GM19452 (cell line): ENCODE measurements around the gene ABI1.
"Not testable (repeated sequence)": the region's sequence is repeated elsewhere in the genome, so short reads cannot be mapped to it uniquely, and the experiment has no call there.

Source experiments
- ATAC-seq: cut with Tn5 transposase; IDR thresholded peaks from one replicate; pipeline ENCODE4 v1.9.1; 2021; ENCODE audit not compliant: unreplicated experiment

The ABI1 gene

DNA sequence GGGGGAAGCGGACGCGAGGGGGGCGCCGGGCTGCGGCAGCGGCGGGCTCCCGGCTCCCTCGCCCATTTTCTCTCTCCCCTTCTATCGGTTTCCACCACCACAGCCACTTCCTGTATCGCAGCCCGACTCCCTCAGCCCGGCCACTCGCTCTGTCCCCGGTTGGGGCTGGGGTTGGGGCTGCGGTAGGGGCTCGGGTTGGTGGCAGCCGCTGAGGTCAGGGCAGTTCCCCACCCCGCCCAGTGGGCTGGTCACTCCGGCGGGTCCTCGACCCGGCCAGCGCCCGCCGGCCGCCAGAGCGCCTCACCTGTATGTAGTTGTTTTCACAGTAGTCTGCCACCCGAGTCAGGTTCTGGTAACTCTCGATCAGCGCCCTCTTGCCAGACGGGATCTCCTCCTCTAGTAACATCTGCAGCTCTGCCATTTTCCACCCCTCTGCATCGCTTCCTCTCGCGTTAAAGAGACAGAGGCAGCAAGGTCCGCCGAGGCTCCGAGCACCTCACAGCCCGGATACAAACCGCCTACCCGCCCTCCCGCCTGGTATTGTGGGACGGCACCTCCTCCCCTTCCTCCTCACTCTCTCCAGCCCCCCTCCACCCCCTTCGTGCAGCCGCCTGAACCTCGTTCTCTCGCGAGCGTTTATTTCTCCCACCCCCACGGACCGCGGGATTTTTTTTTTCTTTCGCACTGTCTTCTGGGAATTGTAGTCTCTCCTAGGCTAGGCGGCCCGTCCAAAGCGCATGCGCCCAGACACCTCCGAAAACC lies at the start of gene ABI1:
Gene ABI1 (minus strand): TSS at position 516 of the 762 bp plus-strand sequence. CDS start 95 bp downstream, at position 421.
- ATAC-seq: peak; percentile 71

DNA sequence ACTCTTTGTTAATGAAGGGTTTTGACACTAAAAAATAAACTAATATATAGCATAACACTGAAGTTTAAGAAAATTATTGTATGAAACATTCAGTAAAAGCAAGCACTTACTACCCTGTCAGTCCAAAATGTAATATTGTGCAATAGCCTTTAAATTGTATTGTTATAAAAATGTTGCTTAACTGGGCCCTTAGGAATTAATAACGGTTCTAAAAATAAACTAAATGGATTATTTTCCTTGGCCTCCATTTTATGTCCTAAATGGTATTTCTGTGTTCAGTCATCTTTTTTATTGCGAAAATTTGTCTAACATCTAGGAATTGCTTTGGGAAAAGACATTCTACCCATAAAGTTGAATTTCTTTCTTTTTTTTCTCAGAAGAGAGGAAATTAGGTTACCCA lies 49.0 kb upstream of the ABI1 start:
- no peak for ATAC-seq

DNA sequence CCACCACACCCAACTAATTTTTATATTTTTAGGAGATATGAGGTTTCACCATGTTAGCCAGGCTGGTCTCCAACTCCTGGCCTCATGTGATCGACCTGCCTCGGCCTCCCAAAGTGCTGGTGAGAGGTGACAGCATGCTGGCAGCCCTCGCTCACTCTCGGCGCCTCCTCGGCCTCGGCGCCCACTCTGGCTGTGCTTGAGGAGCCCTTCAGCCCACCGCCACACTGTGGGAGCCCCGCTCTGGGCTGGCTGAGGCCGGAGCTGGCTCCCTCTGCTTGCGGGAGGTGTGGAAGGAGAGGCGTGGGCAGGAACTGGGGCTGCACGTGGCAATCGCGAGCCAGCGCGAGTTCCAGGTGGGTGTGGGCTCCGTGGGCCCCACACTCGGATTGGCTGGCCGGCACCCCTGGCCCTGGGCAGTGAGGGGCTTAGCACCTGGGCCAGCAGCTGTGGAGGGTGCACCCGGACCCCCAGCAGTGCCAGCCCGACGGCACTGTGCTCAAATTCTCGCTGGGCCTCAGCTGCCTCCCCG lies 44.6 kb upstream of the ABI1 start:
- not testable (repeated sequence) for ATAC-seq

DNA sequence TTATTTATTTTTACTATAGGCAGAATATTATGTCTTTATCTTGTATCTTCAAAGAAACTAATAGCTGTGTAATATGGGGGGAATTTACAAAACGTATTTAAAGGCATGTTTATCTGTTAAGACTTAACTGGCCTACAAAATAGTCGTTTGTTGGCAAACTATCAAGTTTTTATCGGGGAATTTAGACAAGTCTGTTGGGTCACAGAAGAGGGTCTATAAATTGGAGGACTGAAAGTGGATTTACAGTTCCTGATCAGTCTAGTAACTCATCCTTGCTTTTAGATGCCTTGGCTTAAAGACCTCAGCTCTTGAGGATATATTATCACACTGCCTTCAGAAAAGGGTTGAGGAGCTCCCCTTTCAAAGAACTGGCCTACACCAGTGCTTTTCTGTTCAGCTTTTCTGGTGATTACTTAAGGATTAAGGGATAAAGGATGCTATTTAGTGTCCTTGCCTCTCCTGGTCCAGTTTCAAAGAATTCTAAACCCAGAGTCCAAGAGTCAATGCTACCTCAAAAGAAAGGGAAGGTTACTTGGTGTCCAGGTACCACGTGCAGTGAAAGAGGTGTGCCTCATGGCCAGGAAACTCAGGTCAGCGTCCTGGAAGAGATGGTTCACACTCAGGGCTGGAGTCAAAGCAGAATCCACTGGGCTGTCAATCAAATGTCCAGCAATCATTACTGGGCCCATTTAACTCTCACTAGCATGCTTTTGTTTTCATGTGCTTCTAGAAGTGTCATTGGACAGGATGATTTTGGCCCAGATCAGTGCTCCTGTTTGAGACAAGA lies 42.9 kb upstream of the ABI1 start:
- ATAC-seq: no peak

DNA sequence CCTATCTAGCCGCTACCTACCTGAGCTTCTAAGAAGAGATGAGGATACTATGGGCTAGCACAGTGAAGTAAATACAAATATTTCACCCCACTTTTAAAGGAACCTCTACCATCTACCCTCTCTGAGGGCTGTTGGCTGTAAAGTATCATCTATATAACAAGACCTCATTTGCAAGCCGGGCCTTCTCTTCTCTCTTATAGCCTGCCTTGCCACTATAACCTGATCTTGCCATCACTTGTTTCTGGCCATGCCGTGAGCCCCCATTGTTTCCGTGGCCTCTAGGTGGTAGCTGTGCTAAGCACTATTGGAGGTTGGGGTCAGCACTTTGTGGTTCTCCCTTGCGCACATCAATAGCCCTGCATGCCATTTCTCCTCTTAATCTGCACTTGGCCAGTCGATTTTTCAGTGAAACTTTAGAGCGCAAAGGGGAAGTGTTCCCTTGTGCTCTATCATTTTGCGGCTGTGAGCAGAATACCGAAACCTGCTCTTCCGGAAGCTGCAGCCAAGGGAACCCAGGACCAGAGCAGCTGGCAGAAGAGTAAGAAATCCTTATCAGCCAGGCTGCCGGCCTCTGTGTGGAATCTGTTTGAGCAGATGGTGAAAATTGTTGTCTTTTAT lies 31.7 kb upstream of the ABI1 start:
- not testable (repeated sequence) for ATAC-seq

DNA sequence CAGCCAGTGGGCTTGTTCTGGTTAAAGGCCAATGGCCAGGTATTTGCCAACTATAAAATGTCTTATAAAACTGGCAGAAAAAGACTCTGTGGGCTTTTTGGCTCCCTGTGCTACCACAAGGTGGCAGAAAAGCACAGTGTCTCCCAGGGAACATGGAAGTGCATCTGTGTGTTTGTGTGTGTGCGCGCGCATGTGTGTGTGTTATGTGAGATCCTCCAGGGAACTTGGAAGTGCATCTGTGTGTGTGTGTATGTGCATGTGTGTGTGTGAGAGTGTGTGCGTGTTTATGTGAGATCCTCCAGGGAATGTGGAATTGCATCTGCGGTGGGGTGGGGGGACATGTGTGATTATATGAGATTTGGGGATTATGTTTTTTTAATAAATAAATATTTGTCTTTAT lies 30.2 kb upstream of the ABI1 start:
- ATAC-seq: no peak

DNA sequence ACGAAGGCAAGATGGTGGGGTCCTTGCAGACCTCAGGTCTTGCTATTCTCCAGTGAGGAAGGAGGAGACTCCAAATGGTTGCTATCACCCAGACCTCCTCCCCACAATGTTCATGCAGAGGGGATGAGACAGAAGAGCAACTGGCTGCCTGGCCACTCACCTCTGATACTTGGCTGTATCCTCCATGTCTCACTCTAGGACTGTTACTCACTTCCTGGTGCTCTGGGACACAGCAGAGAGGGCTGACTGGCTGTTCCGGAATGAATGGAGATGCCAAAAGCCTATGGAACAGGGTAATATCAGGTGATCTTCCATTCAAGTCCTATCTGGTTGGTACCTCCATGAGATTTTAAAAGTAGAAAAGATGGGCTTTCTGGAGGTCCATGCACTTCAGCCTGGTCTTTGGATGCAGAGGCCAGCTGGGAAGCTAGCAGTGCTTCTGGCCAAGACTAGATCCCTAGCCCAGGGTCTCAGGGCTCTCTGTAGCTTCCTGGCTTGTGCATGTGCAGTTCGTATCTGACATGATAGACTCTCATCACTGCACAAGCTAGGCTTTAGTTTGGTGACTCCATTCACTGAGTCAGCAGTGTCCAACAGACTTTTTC lies 27.0 kb upstream of the ABI1 start:
- no peak for ATAC-seq

DNA sequence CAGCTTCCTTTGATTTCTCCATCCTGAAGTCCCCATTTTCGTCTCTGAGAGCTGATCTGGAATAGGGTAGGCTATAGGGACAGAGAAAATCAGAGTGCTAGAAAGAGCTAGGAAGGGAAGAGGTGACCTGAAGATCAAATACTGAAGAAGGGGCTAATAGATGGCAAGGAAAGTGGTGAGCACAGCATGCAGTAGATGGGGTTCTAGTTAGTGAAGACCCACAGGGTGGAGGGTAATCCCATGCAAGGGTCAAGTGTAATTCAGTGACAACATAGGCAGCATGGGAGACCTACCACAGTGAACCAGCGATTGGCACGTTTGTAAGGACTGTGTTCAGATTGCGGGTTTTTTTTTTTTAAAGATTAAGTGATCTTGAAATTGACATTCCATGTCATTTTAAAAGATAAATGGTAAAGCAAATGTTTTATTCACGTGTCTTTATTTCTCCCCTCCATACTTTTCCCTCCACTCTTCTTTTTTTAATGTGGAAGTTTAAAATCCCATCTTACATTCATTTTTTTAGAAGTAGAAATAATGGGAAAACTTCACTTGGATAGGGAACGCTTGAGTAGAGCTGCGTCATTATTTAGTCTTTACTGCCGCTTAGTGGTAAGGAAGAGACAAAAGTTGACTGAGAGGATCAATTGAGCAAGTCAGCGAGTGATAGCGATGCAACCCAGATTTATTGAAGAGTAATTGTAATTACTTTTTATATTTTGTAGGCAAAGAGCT lies 21.0 kb upstream of the ABI1 start:
- ATAC-seq: no peak

DNA sequence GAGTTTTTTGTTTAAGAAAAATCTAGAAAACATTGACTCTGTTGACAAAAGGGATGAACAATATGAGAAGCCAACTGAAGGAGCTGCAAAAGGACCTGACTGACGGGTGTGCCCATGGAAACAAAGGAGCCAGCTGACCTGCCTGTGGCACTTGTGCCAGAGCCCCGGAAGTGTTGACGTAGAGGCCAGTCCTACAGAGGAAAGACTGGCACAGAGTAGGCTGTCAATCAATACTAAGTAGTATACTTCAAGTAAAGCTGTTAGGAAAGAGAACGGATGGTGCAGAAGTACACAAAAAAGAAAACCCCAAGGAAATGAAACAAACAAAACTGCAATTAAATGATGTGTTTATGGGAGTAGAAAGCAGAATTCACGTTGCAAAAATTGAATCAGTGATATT lies 19.0 kb upstream of the ABI1 start:
- no peak for ATAC-seq

DNA sequence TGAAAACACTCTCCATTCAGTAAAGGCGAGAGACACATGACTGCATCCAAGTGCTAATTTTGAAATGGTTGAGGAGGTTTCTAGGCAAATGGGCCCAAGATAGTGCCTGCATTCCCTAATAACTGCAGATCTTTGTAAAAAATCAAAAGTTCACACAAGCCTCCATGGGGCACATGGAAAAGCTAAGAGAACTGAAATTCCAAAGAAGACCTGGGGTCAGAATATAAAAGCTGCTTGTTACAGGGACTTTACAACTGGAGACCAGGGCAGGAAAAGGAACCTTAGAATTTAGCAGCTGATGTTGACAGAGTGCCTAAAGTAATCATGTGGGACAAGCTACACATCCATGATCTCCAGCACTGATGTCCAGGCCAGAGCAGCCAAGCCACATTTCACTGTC lies 10.0 kb upstream of the ABI1 start:
- ATAC-seq: no peak

DNA sequence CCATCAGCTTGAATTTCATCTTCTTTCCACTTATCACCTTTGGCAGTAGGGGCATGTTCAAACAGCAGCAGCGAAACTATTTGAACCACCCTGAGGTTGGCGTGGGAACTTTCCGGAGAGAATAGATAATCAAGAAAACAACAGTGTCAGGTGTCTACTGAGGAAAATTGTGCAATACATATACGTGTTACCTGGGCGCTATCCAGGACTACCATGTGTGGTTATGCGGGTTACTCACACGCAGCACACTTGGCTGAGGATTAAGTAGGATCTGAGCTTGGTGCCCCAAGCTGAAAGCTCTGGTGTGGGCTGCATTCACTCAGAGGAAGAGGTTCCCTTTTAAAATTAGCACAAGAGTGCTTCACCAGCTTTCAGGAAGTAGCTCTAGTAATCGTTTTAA lies 8.8 kb upstream of the ABI1 start:
- ATAC-seq: no peak

DNA sequence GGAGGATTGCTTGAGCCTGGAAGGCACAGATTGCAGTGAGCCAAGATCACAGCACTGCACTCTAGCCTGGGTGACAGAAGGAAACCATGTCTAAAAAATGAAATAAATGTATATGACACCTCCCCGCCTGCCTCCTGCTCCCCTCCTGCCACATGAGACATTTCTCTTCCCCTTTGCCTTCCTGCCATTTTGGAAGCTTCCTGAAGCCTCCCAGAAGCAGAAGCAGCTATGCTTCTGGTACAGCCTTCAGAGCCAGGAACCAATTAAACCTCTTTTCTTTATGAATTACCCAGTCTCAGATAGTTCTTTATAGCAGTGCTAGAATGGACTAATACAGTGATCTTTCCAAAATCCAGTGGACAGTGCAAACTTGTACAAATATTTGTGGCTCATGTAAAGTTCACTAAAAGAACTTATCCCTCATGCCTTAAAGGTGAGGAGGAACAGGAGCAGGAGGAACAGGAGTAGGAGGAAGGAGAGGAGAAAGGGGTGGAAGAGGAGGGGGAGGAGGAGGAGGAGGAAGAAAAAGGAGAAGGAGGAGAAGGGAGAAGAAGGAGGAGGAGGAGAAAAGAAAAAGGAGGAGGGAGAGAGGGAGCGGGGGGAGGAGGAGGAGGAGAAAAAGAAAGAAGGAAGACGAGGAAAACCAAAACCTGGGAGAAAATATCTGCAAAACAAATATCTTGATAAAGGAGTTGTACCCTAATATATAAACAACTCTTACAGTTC lies 2.8 kb upstream of the ABI1 start:
- no peak for ATAC-seq

DNA sequence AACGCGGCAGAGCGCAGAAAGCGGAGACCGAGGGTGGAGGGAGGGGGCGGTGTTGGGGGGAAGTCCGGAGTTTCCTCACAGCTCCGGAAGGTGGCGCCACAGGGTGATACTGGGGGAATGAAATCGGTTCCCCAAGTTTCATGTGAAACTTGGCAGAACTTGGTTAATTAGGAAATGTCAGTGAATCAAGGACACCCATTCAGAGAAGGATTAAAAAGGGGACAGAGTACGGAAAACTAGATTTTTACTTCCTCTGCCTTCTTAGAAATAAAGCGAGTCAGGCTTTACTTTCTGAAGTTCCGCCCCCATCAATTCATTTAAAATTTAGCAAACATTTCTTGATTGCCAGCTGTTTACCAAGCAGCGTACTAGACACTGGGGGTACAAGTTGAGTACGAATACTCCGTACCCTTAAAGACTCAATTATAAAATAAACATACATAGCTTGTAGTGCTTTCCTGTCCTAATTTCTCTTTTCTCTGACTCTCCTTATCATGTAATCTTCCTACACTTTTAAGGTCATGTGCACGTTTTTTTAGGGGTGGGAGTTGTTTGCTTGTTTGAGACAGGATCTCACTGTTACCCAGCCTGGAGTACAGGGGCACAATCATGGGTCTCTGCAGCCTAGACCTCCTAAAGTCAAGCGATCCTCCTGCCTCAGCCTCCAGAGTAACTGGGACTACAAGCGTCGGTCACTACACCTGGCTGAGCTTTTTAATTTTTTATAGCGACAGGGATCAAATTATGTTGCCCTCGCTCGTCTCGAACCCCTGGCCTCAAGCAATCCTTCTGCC lies 644 bp upstream of the ABI1 start:
- no peak for ATAC-seq

DNA sequence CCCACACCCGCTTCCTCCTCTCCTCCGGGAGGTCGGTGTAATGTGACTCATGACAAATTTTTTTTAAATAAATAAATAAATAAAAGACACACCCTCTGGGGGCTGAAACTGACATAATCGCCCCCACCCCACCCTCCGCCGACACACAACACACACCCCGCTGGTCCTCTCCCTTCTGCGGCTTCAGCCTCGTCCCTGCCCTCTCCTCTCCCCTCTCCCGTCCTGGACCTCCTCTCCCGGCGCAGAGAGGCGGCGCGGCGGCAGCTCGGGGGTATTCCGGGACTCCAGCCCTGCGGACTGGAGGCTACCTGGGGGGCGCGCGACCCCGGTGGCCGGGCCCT lies 686 bp downstream of the ABI1 start:
- ATAC-seq: peak; percentile 13

DNA sequence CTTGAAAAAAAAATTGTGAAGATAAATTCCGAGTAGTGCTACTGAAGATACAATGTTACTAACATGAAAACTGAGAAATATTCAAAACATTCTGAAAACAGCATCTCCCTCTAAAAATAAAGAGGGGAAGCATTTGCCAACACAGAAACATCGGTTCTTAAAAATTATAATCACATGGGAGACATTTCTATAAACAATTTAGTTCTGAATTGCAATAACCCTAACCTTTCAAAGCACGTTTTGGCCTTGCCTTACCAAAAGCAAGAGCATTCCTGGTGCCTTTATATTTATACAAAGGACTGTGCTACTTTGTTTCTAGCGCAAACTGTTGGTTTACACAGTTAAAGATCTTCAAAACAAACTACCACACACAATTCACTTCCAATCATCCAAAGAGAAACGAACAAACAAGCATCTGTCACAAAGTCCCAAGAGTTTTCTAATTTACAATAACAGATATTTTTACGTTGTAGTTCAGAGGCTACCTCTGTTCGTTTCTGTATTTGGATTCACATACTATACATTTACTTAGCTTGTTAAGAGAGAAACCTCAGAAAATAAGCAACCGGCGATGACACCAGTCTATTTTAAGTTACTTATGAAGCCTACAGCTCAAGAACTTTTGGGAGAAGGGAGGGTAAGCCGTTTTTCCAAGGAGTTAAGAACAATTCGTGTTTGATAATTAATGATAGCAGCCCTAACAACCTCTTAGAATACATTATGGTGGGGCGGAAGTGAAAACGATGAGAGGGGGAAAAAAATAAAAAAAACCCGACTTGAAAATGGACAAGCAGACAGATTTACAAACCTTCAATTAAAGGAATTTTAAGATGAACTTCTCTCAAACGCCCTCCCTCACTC lies 1.3 kb downstream of the ABI1 start:
- ATAC-seq: no peak

DNA sequence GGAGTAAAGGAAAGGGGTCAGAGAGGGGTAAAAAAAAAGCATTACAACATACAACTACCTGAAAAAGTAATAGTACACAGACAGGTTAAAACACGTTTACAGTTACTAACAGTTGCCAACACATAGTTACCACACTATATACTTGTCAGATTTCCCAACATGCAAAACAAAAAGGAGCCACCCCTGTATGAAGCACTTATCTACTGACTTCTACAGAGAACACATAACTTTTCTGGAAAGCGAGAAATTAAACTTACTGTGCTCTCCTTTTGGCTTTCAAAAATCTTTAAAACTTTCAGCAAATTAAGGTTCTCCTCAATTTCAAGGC lies 2.1 kb downstream of the ABI1 start:
- ATAC-seq: no peak

DNA sequence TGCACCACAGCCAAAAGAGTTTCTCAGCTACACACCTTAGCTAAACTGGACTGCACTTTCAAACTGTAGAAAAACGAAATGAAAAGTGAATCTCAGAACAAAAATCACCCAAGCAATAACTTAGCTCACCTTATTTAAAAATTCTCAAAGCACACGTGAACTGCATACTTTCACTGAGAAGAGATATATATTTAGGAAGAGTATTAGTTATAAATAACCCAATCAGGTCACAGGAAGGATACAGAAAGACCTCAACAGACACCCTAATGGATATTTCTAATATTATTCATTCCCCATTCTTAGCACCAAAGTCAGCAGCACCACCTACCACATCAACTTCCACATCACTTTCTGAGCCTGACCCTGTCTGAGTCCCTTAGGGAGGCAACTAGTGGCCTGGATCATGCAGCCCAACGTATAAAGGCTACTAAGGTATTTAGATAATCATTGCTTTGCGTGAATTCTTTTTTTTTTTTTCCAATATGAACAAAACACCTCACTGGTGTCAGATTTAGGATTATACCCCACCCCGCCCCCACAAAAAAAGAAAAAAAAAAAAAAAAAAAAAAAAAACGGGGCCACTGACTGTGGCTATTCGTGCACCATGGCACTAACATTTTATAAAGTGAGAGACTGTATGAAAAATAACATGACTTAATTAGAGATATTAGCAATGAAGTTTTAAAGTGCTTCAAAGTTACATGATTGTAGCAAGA lies 2.6 kb downstream of the ABI1 start:
- peak; percentile 28 for ATAC-seq

DNA sequence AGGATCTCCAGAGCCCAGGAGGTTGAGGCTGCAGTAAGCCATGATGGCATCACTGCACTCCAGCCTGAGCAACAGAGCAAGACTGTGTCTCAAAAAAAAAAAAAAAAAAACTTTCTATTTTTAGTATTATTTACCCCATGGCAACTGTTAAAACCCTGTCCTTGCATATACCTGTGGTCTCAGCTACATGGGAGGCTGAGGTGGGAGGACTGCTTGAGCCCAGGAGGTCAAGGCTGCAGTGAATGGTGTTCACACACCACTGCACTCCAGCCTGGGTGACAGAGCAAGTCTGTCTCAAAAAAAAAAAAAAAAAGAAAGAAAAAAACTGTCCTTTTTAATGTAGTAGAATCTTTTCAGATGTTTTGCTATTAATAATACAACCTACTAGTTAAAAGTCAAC lies 3.2 kb downstream of the ABI1 start:
- not testable (repeated sequence) for ATAC-seq
